HG03095 (cell line): ENCODE measurements around the gene EVL.

Experiments used
- ATAC-seq: cut with Tn5 transposase; IDR thresholded peaks from one replicate; pipeline ENCODE4 v1.9.1; 2021; ENCODE audit warnings: moderate library complexity; ENCODE audit not compliant: unreplicated experiment

The EVL gene

GRCh38 chr14:100106250-100107112 is 41.3 kb downstream of the EVL start:
- ATAC-seq, result no peak

GRCh38 chr14:100107236-100107635 is 42.0 kb downstream of the EVL start:
- ATAC-seq, result no peak

- ATAC-seq, result peak; percentile 74
Measured at GRCh38 chr14:100108042-100108825, 43.0 kb downstream of the EVL start.

- no peak for ATAC-seq
Measured at GRCh38 chr14:100108840-100109593, 43.8 kb downstream of the EVL start.

- no peak for ATAC-seq
Measured at GRCh38 chr14:100109594-100109955, 44.4 kb downstream of the EVL start.

GRCh38 chr14:100110816-100111215 is 45.6 kb downstream of the EVL start:
- ATAC-seq, result no peak

- ATAC-seq, result no peak
Measured at GRCh38 chr14:100111931-100112704, 46.9 kb downstream of the EVL start.

GRCh38 chr14:100114109-100114765 is 49.0 kb downstream of the EVL start:
- ATAC-seq, result no peak

- no peak for ATAC-seq
Measured at GRCh38 chr14:100115236-100115635, 50.0 kb downstream of the EVL start.

GRCh38 chr14:100115726-100116125 is 50.5 kb downstream of the EVL start:
- ATAC-seq, result no peak

GRCh38 chr14:100116134-100116533 is 50.9 kb downstream of the EVL start:
- ATAC-seq, result no peak

GRCh38 chr14:100117026-100117425 is 51.8 kb downstream of the EVL start:
- ATAC-seq, result no peak

GRCh38 chr14:100117633-100118395 is 52.6 kb downstream of the EVL start:
- no peak for ATAC-seq

- ATAC-seq, result no peak
Measured at GRCh38 chr14:100118396-100119011, 53.3 kb downstream of the EVL start.

GRCh38 chr14:100119251-100119650 is 54.0 kb downstream of the EVL start:
- no peak for ATAC-seq

GRCh38 chr14:100120522-100121269 is 55.5 kb downstream of the EVL start:
- no peak for ATAC-seq

- ATAC-seq, result no peak
Measured at GRCh38 chr14:100121643-100122480, 56.6 kb downstream of the EVL start.
